K562 (cell line): ENCODE measurements around the gene CNTN5. TPM values are rescaled to one million over a fixed set of nuclear protein-coding genes. Genes with fewer than 3 reads are reported as not detected.

Experiments used
- ATAC-seq: fragments of 200-7000 bp; cut with Tn5 transposase; 3 replicates; pipeline ENCODE4 v1.9.1; 2020; ENCODE audit warnings: moderate library complexity
- BruUV-seq: library from RNA; stranded (reverse); fragments of 400-500 nt; replicated peaks from 2 replicates; lab custom pipeline; 2021; lab: Mats Ljungman, UMichigan
- CTCF ChIA-PET: fragments of 300-600 bp; formaldehyde crosslinking; extraction: SDS; loops from one replicate; lab custom pipeline; 2021; ENCODE audit warnings: low intra/inter-chr PET ratio; lab: Yijun Ruan, JAX
- POLR2A ChIA-PET: fragments of 300-600, 350-650 bp; sonication (Branson Sonifier 250); formaldehyde crosslinking; extraction: SDS; loops from one replicate; lab custom pipeline; 2021; ENCODE audit warnings: antibody characterized with exemption, inconsistent platforms; lab: Yijun Ruan, JAX
- DNase-seq, 4 experiments: peaks; one replicate each; pipeline versions ENCODE4 v3.0.0 to v3.0.0-alpha.2; 2011 to 2018; ENCODE audit warnings: low spot score in 3 of 4, mixed read lengths in 3 of 4; ENCODE audit errors: extremely low read depth in 1 of 4
- FAIRE-seq: peaks from 2 replicates; lab custom pipeline; 2011; peaks lifted over from hg19 to GRCh38; lab: Jason Lieb, UNC
- H2AFZ ChIP-seq: 2 replicates; pipeline ENCODE4 v1.6.0; 2011; ENCODE audit warnings: low read depth, low read length, control low read depth, inconsistent platforms
- H3K27ac ChIP-seq: fragments of 200-600 bp; 3 replicates; pipeline ENCODE4 v1.8.0; 2011; ENCODE audit warnings: low read depth, mild to moderate bottlenecking, control low read depth, inconsistent platforms, low read length, moderate library complexity, mixed read lengths; ENCODE audit errors: extremely low read depth
- H3K27me3 ChIP-seq, 2 experiments: fragments of 300-600 bp in 1 of 2; 2 replicates in 1 of 2; 3 replicates in 1 of 2; pipeline versions ENCODE4 v1.6.0 to v1.8.0; 2011; ENCODE audit warnings: inconsistent platforms in 2 of 2, low read length in 2 of 2, mild to moderate bottlenecking in 1 of 2, mixed read lengths in 1 of 2, moderate library complexity in 1 of 2; ENCODE audit not compliant: control insufficient read depth in 2 of 2, insufficient read depth in 2 of 2
- H3K36me3 ChIP-seq: fragments of 300-600 bp; 3 replicates; pipeline ENCODE4 v1.8.0; 2011; ENCODE audit warnings: mild to moderate bottlenecking, low read length, inconsistent platforms; ENCODE audit not compliant: control insufficient read depth, insufficient read depth
- H3K4me1 ChIP-seq, 2 experiments: fragments of 200-600 bp in 1 of 2; replicated peaks in 1 of 2; 2 replicates in 1 of 2; 3 replicates in 1 of 2; pipeline versions ENCODE4 v1.5.1 to v1.8.0; 2011; ENCODE audit warnings: inconsistent platforms in 2 of 2, low read length in 2 of 2, mild to moderate bottlenecking in 1 of 2, mixed read lengths in 1 of 2, moderate library complexity in 1 of 2; ENCODE audit not compliant: control insufficient read depth in 2 of 2, insufficient read depth in 2 of 2
- H3K4me2 ChIP-seq: 2 replicates; pipeline ENCODE4 v1.6.1; 2011; ENCODE audit warnings: low read length, control low read depth, inconsistent platforms, mixed read lengths; ENCODE audit not compliant: insufficient read depth
- H3K4me3 ChIP-seq: fragments of 200-600 bp; sonication (generic), shearing (Covaris generic); 2 replicates; pipeline ENCODE4 v1.5.1; 2016; ENCODE audit warnings: control low read depth, inconsistent platforms
- H3K79me2 ChIP-seq: fragments of 200-600 bp; 3 replicates; pipeline ENCODE4 v1.8.0; 2011; ENCODE audit warnings: low read length, inconsistent platforms; ENCODE audit not compliant: control insufficient read depth, insufficient read depth
- H3K9ac ChIP-seq, 2 experiments: 2 replicates each; pipeline versions ENCODE4 v1.6.0 to v1.6.1; 2011; ENCODE audit warnings: low read depth in 2 of 2, low read length in 2 of 2, control low read depth in 1 of 2, inconsistent platforms in 1 of 2, mild to moderate bottlenecking in 1 of 2, mixed read lengths in 1 of 2; ENCODE audit not compliant: insufficient read depth in 1 of 2
- H3K9me1 ChIP-seq: one replicate; pipeline ENCODE4 v1.6.0; 2011; ENCODE audit warnings: inconsistent platforms, mild to moderate bottlenecking, low read length, moderate library complexity; ENCODE audit not compliant: control insufficient read depth, insufficient read depth
- H3K9me3 ChIP-seq: replicated peaks from 2 replicates; pipeline ENCODE4 v1.5.1; 2011; ENCODE audit warnings: low read depth, low read length, inconsistent platforms; ENCODE audit not compliant: control insufficient read depth, insufficient read depth
- H4K20me1 ChIP-seq: replicated peaks from 2 replicates; pipeline ENCODE4 v1.6.1; 2011; ENCODE audit warnings: low read length, inconsistent platforms, mixed read lengths; ENCODE audit not compliant: control insufficient read depth, insufficient read depth
- BCL6 ChIP-seq: fragments of 250-450 bp; sonication (Bioruptor Pico); IDR thresholded peaks from 2 replicates; pipeline ENCODE4 v1.4.0; 2020
- BMI1 ChIP-seq: fragments of 150-350 bp; IDR thresholded peaks from 2 replicates; pipeline ENCODE4 v1.6.1; 2014; ENCODE audit warnings: low read length
- DPF2 ChIP-seq: fragments of 450-650 bp; IDR thresholded peaks from 2 replicates; pipeline ENCODE4 v1.6.1; 2016
- EP400 ChIP-seq: fragments of 450-650 bp; IDR thresholded peaks from 2 replicates; pipeline ENCODE4 v1.6.1; 2017; ENCODE audit warnings: antibody characterized with exemption, mild to moderate bottlenecking, moderate library complexity
- FOSL1 ChIP-seq: fragments of 200-800 bp; sonication (Bioruptor generic); conservative IDR thresholded peaks from 2 replicates; pipeline ENCODE4 v1.6.1; 2016; ENCODE audit warnings: missing genetic modification characterization, missing compliant biosample characterization
- HOXB6 ChIP-seq: fragments of 250-450 bp; sonication (Bioruptor Pico); IDR thresholded peaks from 2 replicates; pipeline ENCODE4 v1.5.1; 2022; ENCODE audit warnings: mild to moderate bottlenecking, borderline replicate concordance
- SETDB1 ChIP-seq: IDR thresholded peaks from one replicate; pipeline ENCODE4 v1.6.1; 2012; ENCODE audit warnings: low read length, control low read depth, inconsistent platforms
- TEAD2 ChIP-seq: fragments of 450-650 bp; IDR thresholded peaks from 2 replicates; pipeline ENCODE4 v1.6.1; 2016; ENCODE audit warnings: missing genetic modification characterization, control low read depth, missing compliant biosample characterization
- THRAP3 ChIP-seq: fragments of 450-650 bp; IDR thresholded peaks from 2 replicates; pipeline ENCODE4 v1.6.1; 2016; ENCODE audit warnings: mild to moderate bottlenecking, inconsistent platforms, borderline replicate concordance
- TRIM24 ChIP-seq, 2 experiments: fragments of 450-650 bp; IDR thresholded peaks; 2 replicates each; pipeline ENCODE4 v1.6.1; 2016
- ZFP36 ChIP-seq: fragments of 150-350 bp; IDR thresholded peaks from 2 replicates; pipeline ENCODE4 v1.6.1; 2018; ENCODE audit warnings: low read length, low read depth; ENCODE audit not compliant: partially characterized antibody
- ZNF3 ChIP-seq: fragments of 250-450 bp; sonication (Bioruptor Pico); IDR thresholded peaks from 2 replicates; pipeline ENCODE4 v1.5.0; 2021; ENCODE audit warnings: mild to moderate bottlenecking, moderate library complexity
- WGBS: fragments of 100-300 bp; shearing (Covaris generic); methylation state at CpG from one replicate; pipeline ENCODE4 v1.1.6; 2016; ENCODE audit warnings: low coverage, mixed read lengths; ENCODE audit not compliant: insufficient coverage; ENCODE audit errors: missing lambda C conversion rate; 5-methylcytosine and 5-hydroxymethylcytosine counted together
- in situ Hi-C: fragments of 300-500 bp; cut with MboI; formaldehyde crosslinking; loops from 4 replicates; pipeline ENCODE4 v1.15.0; 2018; ENCODE audit warnings: inconsistent platforms, mixed read lengths
- intact Hi-C: fragments of 100-400 bp; cut with micrococcal nuclease; formaldehyde crosslinking; loops from 2 replicates; pipeline ENCODE4 v1.14.2; 2022
- polyA plus RNA-seq, 8 experiments: library from polyadenylated mRNA; depleted of rRNA in 4 of 8; stranded (reverse) in 5 of 8; unstranded in 3 of 8; fragments of >200 nt; fragmentation: Nextera tagmentation in 2 of 8; fragmentation: Illumina TruSeq in 1 of 8; extraction: Ambion mirVana in 2 of 8; extraction: Trizol in 1 of 8; gene quantifications; 2 replicates each; pipeline versions ENCODE4 v1.2.1 to v1.2.3, GENCODE V29; 2011 to 2014; ENCODE audit warnings: inconsistent platforms in 1 of 8, missing spikeins in 1 of 8
- total RNA-seq, 7 experiments: library from RNA; depleted of rRNA in 6 of 7; stranded (reverse); fragments of >200 nt in 6 of 7; fragmentation: Illumina TruSeq in 2 of 7; extraction: Trizol in 2 of 7; gene quantifications; 2 replicates each; pipeline versions ENCODE4 v1.2.1 to v1.2.3, GENCODE V29; 2011 to 2021; ENCODE audit warnings: low replicate concordance in 1 of 7

CNTN5 gene
- total and polyA plus RNA-seq, 9 of the 15 experiments (the other 6 are each of a cell fraction or from before 2014, with no cell fraction given): 0.03 TPM; not detected in 8

GRCh38 chr11:99198215-99198614, 177.5 kb downstream of the CNTN5 start:
- no peaks in the 10 kb centered on the region for H3K4me1 ChIP-seq
- ATAC-seq (no peak), DNase-seq (no peak), FAIRE-seq (no peak)
- intact Hi-C loops (no loop called here), in situ Hi-C loops (no loop called here)
- CTCF ChIA-PET: no interaction called here
- TF ChIP-seq BMI1: no peak
- TF ChIP-seq THRAP3: no peak
- TF ChIP-seq FOSL1 (tag): no peak
- no peak for TF ChIP-seq TEAD2 (tag)
- no peak for TF ChIP-seq ZNF3 (CRISPR knock-in tag)
- TF ChIP-seq DPF2: no peak
- no peak for TF ChIP-seq HOXB6
- TF ChIP-seq EP400: no peak
- no peak for TF ChIP-seq BCL6 (CRISPR knock-in tag)
- no peak for TF ChIP-seq ZFP36
- TF ChIP-seq SETDB1: no peak
- no peak for TF ChIP-seq TRIM24 (IDR thresholded peaks at IDR 0.05)
- H3K27ac ChIP-seq: no peak overlapping the region
- H3K4me3 ChIP-seq: no peak overlapping the region
- H3K36me3 ChIP-seq: no peaks in the 10 kb centered on the region
- POLR2A ChIA-PET: no interaction called here
- H4K20me1 ChIP-seq: no peaks in the 10 kb centered on the region
- H3K9me1 ChIP-seq: no peaks in the 10 kb centered on the region
- H3K9me3 ChIP-seq: no peaks in the 10 kb centered on the region
- no TSS peak for BruUV-seq
- H3K79me2 ChIP-seq: no peaks in the 10 kb centered on the region
- no peaks in the 10 kb centered on the region for H3K27me3 ChIP-seq
- no peak overlapping the region for H3K4me2 ChIP-seq
- no peak overlapping the region for H2AFZ ChIP-seq
- 2% methylated on average over 3 of the region's 3 CpGs for WGBS
- H3K9ac ChIP-seq: no peak overlapping the region
